Neuron (in vitro differentiated cells): ENCODE measurements around the gene KLHL13.
"Not testable (repeated sequence)": the region's sequence is repeated elsewhere in the genome, so short reads cannot be mapped to it uniquely, and the experiment has no call there.

Experiments used
- H2AFZ ChIP-seq: one replicate; pipeline ENCODE4 v1.6.1; 2013; ENCODE audit warnings: low read depth, mild to moderate bottlenecking, inconsistent platforms, low read length, moderate library complexity
- H3K27me3 ChIP-seq: one replicate; pipeline ENCODE4 v1.6.1; 2013; ENCODE audit warnings: low read length; ENCODE audit not compliant: insufficient read depth
- H3K36me3 ChIP-seq: one replicate; pipeline ENCODE4 v1.6.1; 2013; ENCODE audit warnings: low read length; ENCODE audit not compliant: insufficient read depth
- H3K4me1 ChIP-seq: one replicate; pipeline ENCODE4 v1.6.1; 2013; ENCODE audit warnings: low read length; ENCODE audit not compliant: insufficient read depth
- H3K4me3 ChIP-seq: 2 replicates; pipeline ENCODE4 v1.5.1; 2013; ENCODE audit warnings: mild to moderate bottlenecking, low read length, moderate library complexity
- H3K9me3 ChIP-seq: one replicate; pipeline ENCODE4 v1.6.1; 2013; ENCODE audit warnings: low read length

Gene KLHL13

DNA sequence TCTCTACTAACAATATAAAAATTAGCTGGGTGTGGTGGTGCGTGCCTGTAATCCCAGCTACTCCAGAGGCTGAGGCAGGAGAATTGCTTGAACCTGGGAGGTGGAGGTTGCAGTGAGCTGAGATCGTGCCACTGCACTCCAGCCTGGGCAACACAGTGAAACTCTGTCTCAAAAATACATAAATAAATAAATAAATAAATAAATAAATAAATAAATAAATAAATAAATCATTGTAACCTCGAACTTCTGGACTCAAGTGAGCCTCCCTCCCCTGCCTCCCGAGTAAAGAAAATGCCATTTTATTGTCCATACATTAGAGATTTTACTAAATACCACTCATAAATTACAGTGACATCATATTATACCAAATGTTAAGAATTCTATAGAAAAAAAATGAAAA is 7.6 kb upstream of the KLHL13 start:
- H3K4me1 ChIP-seq, H3K36me3 ChIP-seq, H3K4me3 ChIP-seq, H2AFZ ChIP-seq, H3K9me3 ChIP-seq, H3K27me3 ChIP-seq: not testable (repeated sequence)

DNA sequence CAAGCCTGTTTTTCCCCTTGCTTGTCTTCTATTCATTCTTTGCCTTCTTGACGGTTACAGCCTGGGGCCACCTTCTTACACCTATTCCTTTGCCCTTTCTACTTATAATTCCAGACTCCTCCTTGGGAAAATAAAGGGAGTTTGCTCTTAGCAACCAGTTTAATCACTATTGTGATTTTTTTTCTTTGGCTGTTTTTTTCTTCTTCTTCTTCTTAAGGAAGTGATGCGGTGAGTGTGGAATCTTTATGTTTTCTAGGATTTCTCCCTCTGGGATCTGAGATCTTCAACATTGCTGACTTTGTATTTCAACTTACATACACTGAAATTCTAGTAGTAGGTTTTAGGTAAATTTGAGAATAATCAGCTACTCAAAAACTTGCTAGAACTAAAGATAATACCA is 1.1 kb upstream of the KLHL13 start:
- Histone ChIP-seq H3K4me1 (no peaks in the 10 kb centered on the region), H3K36me3 (no peaks in the 10 kb centered on the region), H3K9me3 (no peaks in the 10 kb centered on the region), H2AFZ (no peak overlapping the region), H3K4me3 (no peak overlapping the region), H3K27me3 (peaks cover 33% of the 10 kb centered on the region)

DNA sequence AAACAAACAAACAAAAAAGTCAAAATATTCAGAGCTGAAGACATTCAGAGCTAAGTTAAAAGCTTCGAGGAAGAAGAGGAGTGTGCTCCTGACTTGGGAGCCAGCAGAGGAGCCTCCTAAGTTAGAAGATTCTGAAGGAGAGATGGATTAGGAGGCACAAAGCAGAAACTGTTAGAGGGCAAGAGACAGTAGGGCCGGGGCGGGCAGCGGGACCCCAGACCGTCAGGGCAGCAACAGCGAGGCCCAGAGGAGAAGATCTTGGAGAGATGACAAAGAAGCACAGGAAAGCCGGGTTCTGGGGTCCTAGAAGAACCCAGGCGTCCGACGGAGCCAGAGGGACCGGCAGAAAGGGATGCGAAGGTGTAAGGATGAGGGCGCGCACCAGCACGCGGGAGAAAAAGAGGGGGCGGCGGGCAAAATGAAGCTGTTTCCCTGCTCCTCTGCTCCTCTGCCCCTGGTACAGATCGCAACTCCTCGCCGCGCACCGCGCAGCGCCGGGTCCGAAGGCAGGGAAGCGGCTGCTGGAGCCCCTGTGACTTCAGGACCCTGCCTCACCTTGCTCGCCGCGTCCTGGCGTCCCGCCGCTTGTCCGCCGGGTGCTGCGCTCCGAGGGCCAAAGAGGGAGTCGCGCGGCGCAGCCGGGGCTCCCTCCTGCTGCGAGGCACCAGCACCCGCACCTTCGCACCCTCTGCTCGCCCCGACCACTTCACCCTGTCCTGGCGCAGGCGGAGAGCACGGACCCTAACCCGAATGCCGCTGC is 477 bp downstream of the KLHL13 start:
- Histone ChIP-seq H3K4me1 (no peaks in the 10 kb centered on the region), H3K36me3 (no peaks in the 10 kb centered on the region), H3K9me3 (no peaks in the 10 kb centered on the region), H2AFZ (no peak overlapping the region), H3K4me3 (peak overlapping the region; percentile 48), H3K27me3 (peaks cover 33% of the 10 kb centered on the region)

DNA sequence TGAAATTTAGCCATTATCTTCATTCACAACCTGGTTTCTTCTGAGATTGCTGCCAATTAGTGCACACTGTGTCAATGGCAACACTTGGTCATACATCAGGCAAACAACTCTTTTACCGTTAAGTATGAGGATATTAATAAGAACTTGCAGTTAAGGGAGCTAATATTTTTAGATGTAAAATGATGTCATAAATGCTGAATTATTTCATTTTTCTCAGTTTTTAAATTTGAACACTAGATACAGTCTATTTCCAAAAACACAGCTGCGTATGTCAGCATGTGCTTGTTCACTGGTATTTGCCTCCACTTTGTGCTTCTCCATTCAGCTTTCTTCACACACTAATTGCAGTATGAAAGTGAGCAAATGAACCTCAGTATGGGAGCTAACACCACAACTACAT is 1.6 kb downstream of the KLHL13 start:
- Histone ChIP-seq H2AFZ (no peak overlapping the region), H3K4me1 (no peaks in the 10 kb centered on the region), H3K9me3 (no peaks in the 10 kb centered on the region), H3K36me3 (no peaks in the 10 kb centered on the region), H3K27me3 (peaks cover 33% of the 10 kb centered on the region), H3K4me3 (no peak overlapping the region)

DNA sequence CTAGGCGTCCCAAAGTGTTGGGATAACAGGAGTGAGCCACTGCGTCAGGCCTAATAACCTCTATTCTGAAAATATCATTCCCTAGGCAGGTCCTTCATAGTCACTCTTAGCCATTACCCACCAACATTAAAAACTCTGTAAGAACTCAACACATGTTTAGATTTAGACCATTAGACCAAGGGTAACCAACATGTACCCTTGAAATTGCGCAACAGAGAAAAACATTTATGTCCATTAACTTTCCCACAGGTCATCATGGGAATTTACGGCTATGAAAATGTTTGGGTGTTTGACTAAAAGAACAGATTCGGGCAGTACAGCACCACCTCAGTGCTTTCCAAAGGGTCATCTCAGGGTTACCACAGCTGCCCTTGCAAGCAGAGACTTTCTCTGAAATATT is 7.5 kb downstream of the KLHL13 start:
- no peaks in the 10 kb centered on the region for H3K9me3 ChIP-seq
- H2AFZ ChIP-seq, result no peak overlapping the region
- H3K36me3 ChIP-seq, result no peaks in the 10 kb centered on the region
- H3K4me1 ChIP-seq, result no peaks in the 10 kb centered on the region
- H3K27me3 ChIP-seq, result peaks cover 5% of the 10 kb centered on the region
- H3K4me3 ChIP-seq, result no peak overlapping the region

DNA sequence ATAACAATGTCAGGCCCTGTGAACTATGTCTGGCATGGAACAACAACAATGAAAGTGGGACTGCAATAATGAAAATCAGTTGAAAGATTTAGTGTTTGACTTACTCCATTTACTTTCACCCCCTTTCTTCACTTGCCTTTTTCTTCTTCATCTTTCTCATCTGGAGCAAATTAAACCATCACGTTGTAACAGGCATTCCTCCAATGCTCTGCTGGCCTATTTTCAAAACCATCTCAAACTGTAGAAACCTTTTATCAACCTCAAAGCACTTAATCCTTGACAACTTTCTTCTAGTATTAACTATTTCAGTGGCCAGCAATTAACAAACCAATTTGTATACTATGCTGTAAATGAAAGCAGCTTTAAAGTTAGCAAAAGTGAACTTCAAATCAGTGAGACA is 8.3 kb downstream of the KLHL13 start:
- no peaks in the 10 kb centered on the region for H3K9me3 ChIP-seq
- no peaks in the 10 kb centered on the region for H3K4me1 ChIP-seq
- no peaks in the 10 kb centered on the region for H3K36me3 ChIP-seq
- no peak overlapping the region for H3K4me3 ChIP-seq
- H2AFZ ChIP-seq, result no peak overlapping the region
- H3K27me3 ChIP-seq, result peaks cover under 1% of the 10 kb centered on the region

DNA sequence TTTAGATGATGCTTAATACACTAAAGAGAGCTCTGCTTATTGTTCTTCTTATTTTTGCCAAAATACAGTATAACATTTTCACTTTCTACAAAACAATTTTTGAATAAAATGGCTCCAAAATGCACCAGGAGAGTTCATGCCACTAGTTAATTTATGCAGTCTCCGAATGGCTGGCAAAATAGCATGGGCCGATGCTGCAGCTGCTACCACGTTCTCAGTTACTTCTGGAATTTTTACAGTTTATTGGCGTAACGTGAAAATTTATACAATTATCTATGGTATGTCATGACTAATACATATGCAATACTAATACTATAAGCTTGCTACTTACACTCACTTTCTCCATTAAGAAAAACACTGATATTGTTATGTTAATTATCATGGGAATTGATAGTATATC is 16.5 kb downstream of the KLHL13 start:
- H3K9me3 ChIP-seq, result no peaks in the 10 kb centered on the region
- H2AFZ ChIP-seq, result no peak overlapping the region
- H3K27me3 ChIP-seq, result no peaks in the 10 kb centered on the region
- no peak overlapping the region for H3K4me3 ChIP-seq
- H3K36me3 ChIP-seq, result no peaks in the 10 kb centered on the region
- H3K4me1 ChIP-seq, result no peaks in the 10 kb centered on the region

DNA sequence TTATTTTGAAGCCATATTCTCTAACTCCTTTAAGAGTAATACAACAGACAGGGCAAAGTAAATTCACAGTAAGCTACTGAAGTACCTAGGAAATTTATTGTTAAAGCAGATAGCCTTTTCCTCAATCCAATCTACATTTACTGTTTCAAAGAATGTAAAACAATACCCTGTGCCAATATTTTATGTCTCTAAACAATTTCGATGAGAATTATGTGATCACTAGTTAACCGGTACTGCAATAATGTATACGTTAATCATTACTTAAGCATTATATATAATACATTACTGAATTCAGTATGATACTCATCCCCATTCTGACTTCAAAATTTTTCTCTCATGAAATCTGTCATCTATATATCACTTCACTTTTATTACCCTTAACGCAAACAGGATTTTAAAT is 28.5 kb downstream of the KLHL13 start:
- H3K4me1 ChIP-seq, result no peaks in the 10 kb centered on the region
- H3K36me3 ChIP-seq, result no peaks in the 10 kb centered on the region
- no peak overlapping the region for H3K4me3 ChIP-seq
- H3K27me3 ChIP-seq, result no peaks in the 10 kb centered on the region
- no peak overlapping the region for H2AFZ ChIP-seq
- no peaks in the 10 kb centered on the region for H3K9me3 ChIP-seq

DNA sequence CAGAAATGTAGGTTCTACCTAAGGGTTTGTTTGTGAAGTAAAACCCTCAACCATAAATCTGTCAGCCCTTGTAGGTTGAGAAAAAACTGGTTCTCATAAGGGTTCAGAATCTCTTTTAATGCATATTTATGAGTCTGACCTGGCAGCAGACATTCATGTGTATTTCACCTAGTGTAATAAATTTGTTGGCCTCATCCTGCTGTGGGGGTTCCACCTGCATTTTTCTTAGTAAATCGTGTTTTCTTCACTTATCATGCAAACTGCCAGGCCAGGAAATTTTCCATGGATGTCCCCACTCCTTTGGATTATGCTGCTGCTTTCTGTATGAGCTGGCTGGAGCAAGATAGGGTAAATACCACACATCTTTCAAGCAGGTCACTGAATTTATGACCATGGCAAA is 42.4 kb downstream of the KLHL13 start:
- H2AFZ ChIP-seq, result no peak overlapping the region
- H3K4me1 ChIP-seq, result no peaks in the 10 kb centered on the region
- no peaks in the 10 kb centered on the region for H3K36me3 ChIP-seq
- no peaks in the 10 kb centered on the region for H3K27me3 ChIP-seq
- no peak overlapping the region for H3K4me3 ChIP-seq
- H3K9me3 ChIP-seq, result no peaks in the 10 kb centered on the region

DNA sequence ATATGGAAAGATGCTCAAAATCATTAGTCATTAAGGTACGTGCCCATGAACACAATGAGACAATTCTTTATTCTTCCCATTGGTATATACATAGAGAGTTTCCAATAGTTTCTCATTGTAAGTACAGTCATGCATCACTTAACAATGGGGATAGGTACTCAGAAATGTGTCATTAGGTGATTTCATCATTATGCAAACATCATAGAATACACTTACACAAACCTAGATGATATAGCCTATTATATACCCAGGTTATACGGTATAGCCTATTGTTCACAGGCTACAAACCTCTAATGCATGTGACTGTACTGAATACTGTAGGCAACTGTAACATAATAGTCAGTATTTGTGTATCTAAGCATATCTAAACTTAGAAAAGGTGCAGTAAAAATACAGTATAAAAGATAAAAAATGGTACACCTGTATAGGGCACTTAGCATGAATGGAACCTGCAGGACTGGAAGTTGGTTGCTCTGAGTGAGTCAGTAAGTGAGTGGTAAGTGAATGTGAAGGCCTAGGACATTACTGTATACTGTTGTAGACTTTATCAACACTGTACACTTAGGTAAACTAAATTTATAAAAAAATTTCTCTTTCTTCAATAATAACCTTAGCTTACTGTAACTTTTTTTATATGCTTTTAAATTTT is 49.6 kb downstream of the KLHL13 start:
- no peak overlapping the region for H2AFZ ChIP-seq
- H3K4me3 ChIP-seq, result no peak overlapping the region
- H3K4me1 ChIP-seq, result no peaks in the 10 kb centered on the region
- H3K9me3 ChIP-seq, result no peaks in the 10 kb centered on the region
- H3K27me3 ChIP-seq, result no peaks in the 10 kb centered on the region
- no peaks in the 10 kb centered on the region for H3K36me3 ChIP-seq

DNA sequence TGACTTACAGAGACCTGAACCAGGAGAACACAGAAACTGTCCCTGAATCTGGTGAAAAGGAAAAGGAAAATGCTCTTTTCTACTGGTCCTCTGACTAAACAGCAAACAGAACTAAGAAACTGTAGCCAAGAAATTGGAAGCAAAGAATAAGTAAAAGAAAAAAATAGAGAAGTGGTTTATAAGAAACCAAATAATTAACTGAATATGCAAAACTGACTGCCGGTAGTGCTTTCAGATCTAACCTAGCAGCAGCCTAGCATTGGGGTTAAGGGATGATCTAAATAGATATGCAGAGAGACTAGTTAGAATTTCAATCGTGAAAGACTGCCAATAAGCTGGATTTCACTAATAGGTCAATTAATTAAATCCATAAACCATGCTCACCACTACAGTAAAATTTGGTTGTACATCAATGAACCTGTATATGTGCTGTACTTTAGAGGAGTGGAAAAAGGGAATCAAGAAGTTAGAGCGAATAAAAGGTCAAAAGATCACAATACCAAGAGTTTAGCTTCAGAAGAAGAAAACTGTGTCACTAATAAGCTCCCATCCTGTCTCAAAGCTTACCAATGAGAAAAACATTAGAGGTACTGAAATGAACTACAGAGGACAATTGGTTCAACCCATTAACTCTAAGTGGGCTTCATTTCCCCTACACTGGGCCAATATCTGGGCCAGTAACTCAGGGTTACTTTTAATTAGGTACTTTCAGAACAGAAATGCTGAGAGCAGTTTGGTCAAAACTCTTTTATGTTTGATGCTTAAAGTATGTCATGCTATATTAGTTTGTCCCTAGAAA is 53.6 kb downstream of the KLHL13 start:
- no peak overlapping the region for H3K4me3 ChIP-seq
- H3K27me3 ChIP-seq, result no peaks in the 10 kb centered on the region
- no peak overlapping the region for H2AFZ ChIP-seq
- no peaks in the 10 kb centered on the region for H3K4me1 ChIP-seq
- no peaks in the 10 kb centered on the region for H3K9me3 ChIP-seq
- no peaks in the 10 kb centered on the region for H3K36me3 ChIP-seq

DNA sequence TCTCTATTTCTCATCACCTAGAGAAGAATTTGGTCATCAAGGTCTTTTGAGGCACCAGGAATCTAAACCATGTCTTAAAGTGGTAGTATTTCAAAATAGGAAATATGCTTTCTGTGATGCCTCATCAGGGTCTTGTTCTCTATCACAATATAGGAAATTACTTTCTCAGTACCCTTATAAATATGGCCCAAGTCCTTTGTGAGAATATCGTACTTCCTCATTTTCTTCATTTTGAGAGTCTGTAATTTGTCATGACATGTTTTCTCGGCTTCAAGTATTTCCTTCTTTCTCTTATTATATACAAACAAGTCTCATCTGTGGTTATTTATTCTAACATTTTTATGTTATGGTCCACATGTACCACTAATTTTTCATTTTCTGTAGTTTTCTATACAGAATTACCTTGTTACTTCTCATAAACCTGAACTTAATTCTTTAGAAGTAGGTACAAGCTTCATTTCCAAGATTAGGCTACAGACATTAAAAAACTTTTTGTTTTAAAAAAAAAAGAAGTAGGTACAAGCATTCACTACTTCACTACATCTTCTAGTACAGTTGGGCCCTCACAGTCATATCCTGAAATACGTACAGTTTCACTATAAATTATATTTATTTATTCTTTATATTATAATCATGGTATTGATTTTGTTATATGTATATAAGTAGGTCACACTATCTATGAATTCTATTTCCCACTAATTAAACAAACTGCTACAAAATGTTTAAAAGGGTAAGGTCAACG is 54.4 kb downstream of the KLHL13 start:
- no peak overlapping the region for H2AFZ ChIP-seq
- no peaks in the 10 kb centered on the region for H3K4me1 ChIP-seq
- H3K9me3 ChIP-seq, result no peaks in the 10 kb centered on the region
- no peaks in the 10 kb centered on the region for H3K27me3 ChIP-seq
- no peaks in the 10 kb centered on the region for H3K36me3 ChIP-seq
- no peak overlapping the region for H3K4me3 ChIP-seq

DNA sequence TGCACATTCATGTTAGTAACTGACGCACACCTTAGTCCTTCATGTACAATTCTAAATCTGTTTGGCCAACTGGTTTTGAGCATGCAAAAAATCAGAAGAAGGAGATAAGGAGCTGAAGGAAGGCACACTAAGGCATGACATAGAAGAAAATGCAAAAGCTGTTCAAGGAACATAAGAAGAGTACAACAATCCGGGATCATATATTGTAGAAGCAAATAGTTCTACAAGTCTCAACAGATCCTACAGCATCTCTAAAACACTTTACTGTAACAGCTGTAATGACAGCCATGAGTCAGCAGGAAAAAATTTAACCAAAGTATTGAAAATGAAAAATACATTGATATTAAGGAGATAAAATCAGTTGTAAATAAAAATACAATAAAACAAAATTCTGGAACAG is 57.7 kb downstream of the KLHL13 start:
- no peaks in the 10 kb centered on the region for H3K36me3 ChIP-seq
- H2AFZ ChIP-seq, result no peak overlapping the region
- H3K4me1 ChIP-seq, result no peaks in the 10 kb centered on the region
- H3K4me3 ChIP-seq, result no peak overlapping the region
- no peaks in the 10 kb centered on the region for H3K27me3 ChIP-seq
- no peaks in the 10 kb centered on the region for H3K9me3 ChIP-seq
